Mononuclear cell (primary cell): Measurements from ENCODE around the gene FAM222A. TPM values are rescaled to one million over a fixed set of nuclear protein-coding genes. Genes with fewer than 3 reads are reported as not detected.
A peak's percentile ranks its signal among the peaks of the same experiment; 100 is the strongest.

Source experiments
- H3K27me3 ChIP-seq: 2 replicates; pipeline ENCODE4 v1.6.0; 2011; ENCODE audit warnings: low read length, control low read depth; ENCODE audit not compliant: insufficient read depth
- H3K4me1 ChIP-seq: 2 replicates; pipeline ENCODE4 v1.5.1; 2011; ENCODE audit warnings: mild to moderate bottlenecking, low read length, control low read depth; ENCODE audit not compliant: insufficient read depth
- H3K4me3 ChIP-seq: 2 replicates; pipeline ENCODE4 v1.5.1; 2011; ENCODE audit warnings: mild to moderate bottlenecking, low read length, moderate library complexity
- H3K9me3 ChIP-seq: 2 replicates; pipeline ENCODE4 v1.5.1; 2011; ENCODE audit warnings: low read depth, mild to moderate bottlenecking, control low read depth, low read length
- total RNA-seq: library from RNA; depleted of rRNA; stranded (reverse); fragments of >200 nt; gene quantifications from one replicate; pipeline ENCODE4 v1.2.3, GENCODE V29; 2012

Gene FAM222A
- total RNA-seq, 1 donor = 1.0 TPM

- H3K9me3 ChIP-seq = no peaks in the 10 kb centered on the region
- H3K4me3 ChIP-seq = peak overlapping the region; percentile 33
- H3K4me1 ChIP-seq = peaks cover 8% of the 10 kb centered on the region
- peaks cover 52% of the 10 kb centered on the region for H3K27me3 ChIP-seq
Measured at GRCh38 chr12:109714141-109714912, 702 bp downstream of the FAM222A start.

- H3K9me3 ChIP-seq = no peaks in the 10 kb centered on the region
- no peak overlapping the region for H3K4me3 ChIP-seq
- H3K27me3 ChIP-seq = peaks cover 52% of the 10 kb centered on the region
Measured at GRCh38 chr12:109714913-109715244, 1.3 kb downstream of the FAM222A start.

GRCh38 chr12:109715310-109716091, 1.9 kb downstream of the FAM222A start:
- Histone ChIP-seq H3K4me3 (no peak overlapping the region), H3K27me3 (peaks cover 52% of the 10 kb centered on the region), H3K9me3 (no peaks in the 10 kb centered on the region), H3K4me1 (peaks cover 8% of the 10 kb centered on the region)

More at GRCh38 chr12:109714913-109715244, 1.3 kb downstream of the FAM222A start:
- H3K4me1 ChIP-seq = peaks cover 8% of the 10 kb centered on the region

- Histone ChIP-seq H3K27me3 (peaks cover 47% of the 10 kb centered on the region), H3K9me3 (no peaks in the 10 kb centered on the region), H3K4me1 (peaks cover 8% of the 10 kb centered on the region), H3K4me3 (no peak overlapping the region)
Measured at GRCh38 chr12:109716092-109716479, 2.5 kb downstream of the FAM222A start.

- peaks cover 8% of the 10 kb centered on the region for H3K4me1 ChIP-seq
- H3K27me3 ChIP-seq = peaks cover 42% of the 10 kb centered on the region
- H3K9me3 ChIP-seq = no peaks in the 10 kb centered on the region
- H3K4me3 ChIP-seq = no peak overlapping the region
Measured at GRCh38 chr12:109716512-109717389, 3.1 kb downstream of the FAM222A start.

- no peak overlapping the region for H3K4me3 ChIP-seq
- H3K4me1 ChIP-seq = peaks cover 8% of the 10 kb centered on the region
- H3K9me3 ChIP-seq = no peaks in the 10 kb centered on the region
- H3K27me3 ChIP-seq = peaks cover 32% of the 10 kb centered on the region
Measured at GRCh38 chr12:109717390-109718357, 4.0 kb downstream of the FAM222A start.

GRCh38 chr12:109718390-109718789, 4.8 kb downstream of the FAM222A start:
- no peak overlapping the region for H3K4me3 ChIP-seq
- H3K27me3 ChIP-seq = peaks cover 28% of the 10 kb centered on the region
- H3K4me1 ChIP-seq = peaks cover 8% of the 10 kb centered on the region
- no peaks in the 10 kb centered on the region for H3K9me3 ChIP-seq

- Histone ChIP-seq H3K9me3 (no peaks in the 10 kb centered on the region), H3K27me3 (peaks cover 28% of the 10 kb centered on the region), H3K4me1 (peaks cover 8% of the 10 kb centered on the region), H3K4me3 (no peak overlapping the region)
Measured at GRCh38 chr12:109719123-109720022, 5.7 kb downstream of the FAM222A start.

GRCh38 chr12:109720152-109720856, 6.7 kb downstream of the FAM222A start:
- peaks cover 22% of the 10 kb centered on the region for H3K27me3 ChIP-seq
- no peaks in the 10 kb centered on the region for H3K9me3 ChIP-seq
- no peaks in the 10 kb centered on the region for H3K4me1 ChIP-seq
- H3K4me3 ChIP-seq = no peak overlapping the region

- Histone ChIP-seq H3K4me1 (no peaks in the 10 kb centered on the region), H3K27me3 (peaks cover 22% of the 10 kb centered on the region), H3K4me3 (no peak overlapping the region), H3K9me3 (no peaks in the 10 kb centered on the region)
Measured at GRCh38 chr12:109720857-109721189, 7.2 kb downstream of the FAM222A start.

GRCh38 chr12:109721276-109721675, 7.7 kb downstream of the FAM222A start:
- H3K9me3 ChIP-seq = no peaks in the 10 kb centered on the region
- peaks cover 22% of the 10 kb centered on the region for H3K27me3 ChIP-seq
- H3K4me1 ChIP-seq = no peaks in the 10 kb centered on the region
- no peak overlapping the region for H3K4me3 ChIP-seq

- H3K4me1 ChIP-seq = no peaks in the 10 kb centered on the region
- H3K27me3 ChIP-seq = peaks cover 16% of the 10 kb centered on the region
- no peaks in the 10 kb centered on the region for H3K9me3 ChIP-seq
- H3K4me3 ChIP-seq = no peak overlapping the region
Measured at GRCh38 chr12:109722022-109722720, 8.5 kb downstream of the FAM222A start.
